ENCODE measurements around the gene NR1H4.
A peak's percentile ranks its signal among the peaks of the same experiment; 100 is the strongest.

The NR1H4 gene

GRCh38 chr12:100573292-100574186 is 99.9 kb downstream of the NR1H4 start, which contains the start of gene GAS2L3:
Gene GAS2L3 (plus strand): TSS chr12:100573684. CDS start chr12:100594905, 21,221 bp downstream.
- Histone ChIP-seq H3K4me3 (ENCODE audit: severe bottlenecking) (peak within 1 kb of the TSS; percentile 51), H3K36me3 (ENCODE audit: low read depth) (no peaks in the 10 kb centered on the region), H3K27me3 (ENCODE audit: insufficient read depth, poor library complexity, severe bottlenecking) (no peaks in the 10 kb centered on the region), H3K4me1 (ENCODE audit: insufficient read depth, poor library complexity, severe bottlenecking) (peaks cover 20% of the 10 kb centered on the region), H3K27ac (ENCODE audit: poor library complexity, severe bottlenecking) (peak within 1 kb of the TSS; percentile 11), H3K9me3 (ENCODE audit: severe bottlenecking) (no peaks in the 10 kb centered on the region)
- TF ChIP-seq CTCF (IDR thresholded peaks at IDR 0.05; ENCODE audit: poor library complexity, severe bottlenecking): peak; percentile 13
- ATAC-seq (ENCODE audit: low read depth): peak; percentile 87
- DNase-seq (ENCODE audit: low spot score): peak; percentile 77

GRCh38 chr12:100574187-100575074 is 100.8 kb downstream of the NR1H4 start:
- Histone ChIP-seq H3K36me3 (ENCODE audit: low read depth) (no peaks in the 10 kb centered on the region), H3K4me1 (ENCODE audit: insufficient read depth, poor library complexity, severe bottlenecking) (peaks cover 20% of the 10 kb centered on the region), H3K27ac (ENCODE audit: poor library complexity, severe bottlenecking) (peak overlapping the region; percentile 11), H3K27me3 (ENCODE audit: insufficient read depth, poor library complexity, severe bottlenecking) (no peaks in the 10 kb centered on the region), H3K9me3 (ENCODE audit: severe bottlenecking) (no peaks in the 10 kb centered on the region), H3K4me3 (ENCODE audit: severe bottlenecking) (peak overlapping the region; percentile 51)
- peak; percentile 8; the same call in 2 of the 3 replicates for ATAC-seq (ENCODE audit: low read depth)
- no peak for DNase-seq (ENCODE audit: low spot score)
- no peak for TF ChIP-seq CTCF (IDR thresholded peaks at IDR 0.05; ENCODE audit: poor library complexity, severe bottlenecking)

- TF ChIP-seq CTCF (IDR thresholded peaks at IDR 0.05; ENCODE audit: poor library complexity, severe bottlenecking): no peak
- Histone ChIP-seq H3K36me3 (ENCODE audit: low read depth) (no peaks in the 10 kb centered on the region), H3K27ac (ENCODE audit: poor library complexity, severe bottlenecking) (no peak overlapping the region), H3K4me1 (ENCODE audit: insufficient read depth, poor library complexity, severe bottlenecking) (peaks cover 20% of the 10 kb centered on the region), H3K9me3 (ENCODE audit: severe bottlenecking) (no peaks in the 10 kb centered on the region), H3K4me3 (ENCODE audit: severe bottlenecking) (no peak overlapping the region), H3K27me3 (ENCODE audit: insufficient read depth, poor library complexity, severe bottlenecking) (no peaks in the 10 kb centered on the region)
- DNase-seq (ENCODE audit: low spot score): no peak
- peak; percentile 58 for ATAC-seq (ENCODE audit: low read depth)
Measured at GRCh38 chr12:100576331-100577036, 102.8 kb downstream of the NR1H4 start.

- ATAC-seq (ENCODE audit: low read depth) (no peak), DNase-seq (ENCODE audit: low spot score) (no peak)
- Histone ChIP-seq H3K27ac (ENCODE audit: poor library complexity, severe bottlenecking) (no peak overlapping the region), H3K9me3 (ENCODE audit: severe bottlenecking) (no peaks in the 10 kb centered on the region), H3K4me1 (ENCODE audit: insufficient read depth, poor library complexity, severe bottlenecking) (peaks cover 20% of the 10 kb centered on the region), H3K36me3 (ENCODE audit: low read depth) (no peaks in the 10 kb centered on the region), H3K4me3 (ENCODE audit: severe bottlenecking) (no peak overlapping the region), H3K27me3 (ENCODE audit: insufficient read depth, poor library complexity, severe bottlenecking) (no peaks in the 10 kb centered on the region)
- no peak for TF ChIP-seq CTCF (IDR thresholded peaks at IDR 0.05; ENCODE audit: poor library complexity, severe bottlenecking)
Measured at GRCh38 chr12:100578923-100579322, 105.3 kb downstream of the NR1H4 start.

All from RWPE2 (cell line).